HG03354 (cell line): ENCODE measurements around the gene CMTM3.
"Not testable (repeated sequence)": the region's sequence is repeated elsewhere in the genome, so short reads cannot be mapped to it uniquely, and the experiment has no call there.

Experiments used
- ATAC-seq: cut with Tn5 transposase; IDR thresholded peaks from one replicate; pipeline ENCODE4 v1.9.1; 2021; ENCODE audit warnings: mild to moderate bottlenecking; ENCODE audit not compliant: unreplicated experiment, poor library complexity, severe bottlenecking

The CMTM3 gene

DNA sequence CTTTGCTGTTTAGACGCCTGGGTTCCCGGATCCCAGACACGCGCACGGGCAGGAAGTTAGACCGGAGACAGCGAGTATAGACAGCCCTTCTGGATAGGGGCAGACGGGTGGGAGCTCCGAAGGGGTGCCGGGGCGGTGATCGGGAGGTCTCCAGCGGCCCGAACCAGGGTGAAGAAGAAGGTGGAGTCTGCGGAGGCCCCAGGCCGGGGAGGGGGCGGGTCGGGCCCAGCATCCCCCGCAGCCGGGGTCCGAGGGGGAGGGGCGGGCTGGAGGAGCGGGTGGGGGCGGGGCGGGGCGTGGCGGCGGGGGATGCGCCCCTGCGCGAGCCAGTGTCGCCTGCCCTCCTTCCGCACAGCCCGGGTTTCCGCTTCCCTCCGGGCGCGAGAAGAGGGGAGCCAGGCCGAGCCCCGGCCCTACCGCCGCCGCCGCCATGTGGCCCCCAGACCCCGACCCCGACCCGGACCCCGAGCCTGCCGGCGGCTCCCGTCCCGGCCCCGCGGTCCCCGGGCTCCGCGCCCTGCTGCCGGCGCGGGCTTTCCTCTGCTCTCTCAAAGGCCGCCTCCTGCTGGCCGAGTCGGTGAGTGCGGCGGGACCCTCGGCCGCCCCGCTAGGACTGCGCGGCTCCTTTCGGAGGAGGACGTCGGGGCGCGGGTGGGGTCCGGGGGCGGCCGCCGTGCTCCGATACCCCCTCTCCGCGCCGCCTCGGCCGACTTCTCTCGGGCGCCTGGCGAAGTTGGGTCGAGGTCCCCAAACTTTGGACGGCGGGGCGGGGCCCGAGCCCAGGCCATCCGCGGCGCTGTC lies at the start of gene CMTM3:
Gene CMTM3, plus strand, starts transcription at position 329 of the 801 bp plus-strand sequence. Its CDS starts 102 bp downstream, at position 431.
- peak; percentile 63 for ATAC-seq

- ATAC-seq, result no peak
Measured at GRCh38 chr16:66560107-66560506, 44.4 kb upstream of the CMTM3 start.

- no peak for ATAC-seq
Measured at GRCh38 chr16:66561381-66562080, 43.0 kb upstream of the CMTM3 start.

- no peak for ATAC-seq
Measured at GRCh38 chr16:66562409-66562808, 42.1 kb upstream of the CMTM3 start.

GRCh38 chr16:66562986-66563385 lies 41.5 kb upstream of the CMTM3 start:
- ATAC-seq, result no peak

DNA sequence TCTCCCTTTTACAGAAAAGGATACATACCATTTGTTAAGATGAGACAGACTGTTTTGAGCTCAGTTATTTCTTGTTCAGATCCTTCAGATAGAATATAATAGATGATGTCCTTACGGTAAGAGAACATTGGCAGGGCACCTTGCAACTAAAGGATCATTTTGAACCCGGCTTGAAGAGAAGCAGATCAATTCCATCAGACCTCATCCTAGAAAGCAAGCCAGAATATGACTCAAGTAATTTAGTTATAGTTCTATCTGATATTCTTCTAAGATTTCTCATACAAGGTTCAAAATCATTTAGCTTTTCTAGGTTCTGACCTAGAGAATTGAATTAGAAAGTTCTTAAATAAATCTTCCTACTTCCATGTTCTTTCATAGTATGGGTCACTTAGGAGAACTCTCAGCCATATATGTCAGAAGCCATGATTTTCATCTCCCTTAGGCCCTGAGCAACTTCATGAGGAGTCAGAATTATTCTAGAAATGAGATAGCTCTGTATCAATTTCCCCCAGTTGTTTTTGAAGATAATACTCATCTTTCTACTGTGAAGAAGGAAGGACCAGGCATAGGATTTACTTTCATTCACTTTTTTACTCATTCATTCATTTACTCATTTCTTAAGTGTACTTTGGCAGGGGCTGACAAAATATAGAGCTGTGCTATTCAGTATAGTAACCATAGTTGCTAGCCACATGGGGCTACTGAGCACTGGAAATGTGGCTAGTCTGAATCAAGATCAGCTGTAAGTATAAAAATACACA lies 40.8 kb upstream of the CMTM3 start:
- no peak for ATAC-seq

DNA sequence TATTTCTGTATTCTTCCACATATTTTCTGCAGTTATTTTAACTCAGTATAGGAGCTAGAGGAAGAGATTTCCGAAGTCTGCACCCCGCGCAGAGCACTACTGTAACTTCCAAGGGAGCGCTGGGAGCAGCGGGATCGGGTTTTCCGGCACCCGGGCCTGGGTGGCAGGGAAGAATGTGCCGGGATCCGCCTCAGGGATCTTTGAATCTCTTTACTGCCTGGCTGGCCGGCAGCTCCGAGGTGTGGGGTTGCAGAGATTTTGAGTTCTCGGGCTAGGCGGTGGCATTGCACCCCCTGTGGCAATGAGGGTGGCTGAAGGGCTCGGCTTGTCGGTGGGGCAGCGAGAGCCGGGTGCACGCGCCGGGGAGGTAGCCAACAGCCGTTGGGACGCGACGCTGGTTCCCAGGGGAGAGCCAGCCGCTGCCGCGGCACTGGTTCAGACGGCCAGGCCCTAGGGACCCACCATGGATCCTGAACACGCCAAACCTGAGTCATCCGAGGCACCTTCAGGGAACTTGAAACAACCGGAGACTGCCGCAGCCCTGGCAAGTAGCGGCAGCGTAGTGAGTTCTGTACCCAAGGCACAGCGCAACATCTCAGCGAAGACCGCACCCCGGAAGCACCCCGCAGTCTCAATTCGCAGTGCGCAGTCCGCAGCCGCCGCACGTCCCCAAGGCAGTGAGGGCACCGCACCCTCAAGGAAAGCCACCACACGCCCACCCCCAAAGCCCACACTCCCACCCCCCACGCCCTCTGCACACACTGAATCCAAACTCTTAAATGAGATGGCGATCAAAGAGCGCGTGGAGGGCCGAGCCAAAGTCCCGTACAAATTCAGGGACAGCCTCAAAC lies 38.2 kb upstream of the CMTM3 start, which contains the start of gene CMTM1:
Gene CMTM1, plus strand, starts transcription at position 389 of the 851 bp plus-strand sequence. Its CDS starts 75 bp downstream, at position 464.
- no peak for ATAC-seq

DNA sequence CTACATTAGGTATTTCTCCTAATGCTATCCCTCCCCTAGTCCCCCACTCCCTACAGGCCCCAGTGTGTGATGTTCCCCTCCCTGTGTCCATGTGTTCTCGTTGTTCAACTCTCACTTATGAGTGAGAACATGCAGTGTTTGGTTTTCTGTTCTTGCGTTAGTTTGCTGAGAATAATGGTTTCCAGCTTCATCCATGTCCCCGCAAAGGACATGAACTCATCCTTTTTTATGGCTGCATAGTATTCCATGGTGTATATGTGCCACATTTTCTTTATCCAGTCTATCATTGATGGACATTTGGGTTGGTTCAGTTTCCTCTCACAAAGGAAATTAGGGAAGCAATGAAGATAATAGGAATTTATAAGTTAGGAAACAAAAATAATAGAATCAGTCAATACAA lies 37.2 kb upstream of the CMTM3 start:
- not testable (repeated sequence) for ATAC-seq

DNA sequence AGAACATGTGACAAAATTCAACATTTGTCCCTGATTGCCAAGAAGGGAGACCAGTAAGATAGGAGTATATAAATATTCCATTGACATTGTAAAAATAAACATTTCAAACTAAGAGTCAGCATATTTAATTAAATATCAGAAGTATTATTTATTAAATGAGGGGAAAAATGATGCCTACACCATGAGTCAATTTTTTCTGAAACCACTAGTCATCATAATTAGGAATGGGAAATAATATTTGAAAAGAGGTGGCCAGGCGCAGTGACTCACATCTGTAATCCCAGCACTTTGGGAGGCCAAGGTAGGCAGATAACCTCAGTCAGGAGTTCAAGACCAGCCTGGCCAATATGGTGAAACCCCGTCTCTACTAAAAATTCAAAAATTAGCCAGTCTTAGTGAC lies 36.1 kb upstream of the CMTM3 start:
- no peak for ATAC-seq

DNA sequence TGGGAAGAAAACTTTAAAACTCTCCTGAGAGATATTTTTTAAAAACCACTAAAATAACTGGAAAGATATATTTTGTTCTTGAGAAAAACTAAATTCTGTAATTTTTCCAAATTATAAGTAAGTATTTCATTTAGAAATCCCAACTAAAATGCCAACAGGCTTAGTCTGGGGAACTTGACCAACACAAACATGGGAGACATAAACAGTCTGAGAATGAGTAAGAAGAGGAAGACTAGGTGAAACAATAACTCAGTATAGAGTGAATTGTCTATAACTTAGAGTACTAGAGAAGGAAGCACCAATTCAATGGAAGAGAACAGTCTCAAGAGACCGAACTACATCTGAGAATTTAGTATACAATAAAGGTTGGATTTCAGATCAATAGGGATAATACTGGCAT lies 35.4 kb upstream of the CMTM3 start:
- ATAC-seq, result no peak

DNA sequence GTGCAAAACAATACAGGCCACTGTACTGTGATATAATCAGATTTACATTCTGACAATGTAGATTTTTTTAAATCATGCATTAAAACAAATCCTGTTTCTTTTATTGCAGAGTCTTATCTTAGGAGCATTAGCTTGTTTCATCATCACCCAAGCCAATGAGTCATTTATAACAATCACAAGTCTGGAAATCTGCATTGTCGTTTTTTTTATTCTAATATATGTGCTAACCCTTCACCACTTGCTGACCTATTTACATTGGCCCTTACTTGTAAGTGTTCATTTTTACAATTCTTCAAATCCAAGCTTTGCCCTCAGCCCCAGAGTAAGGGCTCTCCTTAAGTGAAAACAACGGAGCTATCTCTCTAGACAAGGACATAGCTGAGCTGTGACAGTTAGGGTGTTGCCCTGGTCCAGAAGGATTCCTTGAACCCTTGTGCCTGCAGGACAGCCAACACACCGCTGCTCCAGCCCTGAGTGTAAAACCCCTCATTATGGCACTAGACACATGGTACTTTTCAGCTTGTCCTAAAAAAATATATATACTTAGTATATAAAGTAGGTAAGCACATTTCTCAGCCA lies 34.6 kb upstream of the CMTM3 start:
- ATAC-seq, result no peak

DNA sequence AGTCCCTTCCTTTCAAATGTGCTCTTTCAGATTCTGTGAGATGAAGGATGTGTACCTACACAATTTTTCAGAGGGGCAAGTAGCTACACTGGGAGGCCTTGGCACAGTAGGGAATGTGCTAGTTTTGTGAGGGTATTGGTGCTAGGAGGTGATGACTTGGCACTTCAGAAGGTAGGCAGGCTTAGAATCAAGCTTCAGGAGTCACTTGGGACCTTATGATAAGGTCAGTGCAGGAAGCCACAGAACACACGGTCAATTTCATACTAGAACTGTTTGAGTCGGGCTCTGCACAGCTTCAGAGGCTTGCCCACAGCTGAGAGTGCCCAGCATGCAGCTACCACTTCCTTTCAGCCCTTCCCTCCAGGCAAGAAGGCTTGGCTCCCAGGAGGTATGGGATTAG lies 32.1 kb upstream of the CMTM3 start:
- no peak for ATAC-seq

DNA sequence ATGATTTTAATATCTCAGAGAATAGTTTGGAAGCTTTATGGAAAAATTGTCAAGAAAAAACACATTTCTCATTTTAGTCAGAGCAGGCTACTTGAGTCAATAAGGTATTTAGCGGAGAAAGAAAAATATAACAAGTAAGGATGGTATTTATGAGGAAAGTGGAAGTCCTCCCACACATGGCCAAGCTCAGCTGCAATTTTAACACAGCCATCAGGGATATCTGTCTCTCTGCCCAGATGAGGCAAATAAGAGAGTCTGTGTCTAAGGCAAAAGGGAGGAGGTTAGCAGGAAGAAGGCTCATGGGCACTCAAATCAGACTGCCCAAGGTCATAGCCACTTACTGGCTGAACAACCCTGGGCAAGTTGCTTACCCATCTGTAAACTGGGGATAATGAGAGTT lies 30.4 kb upstream of the CMTM3 start:
- ATAC-seq, result no peak

DNA sequence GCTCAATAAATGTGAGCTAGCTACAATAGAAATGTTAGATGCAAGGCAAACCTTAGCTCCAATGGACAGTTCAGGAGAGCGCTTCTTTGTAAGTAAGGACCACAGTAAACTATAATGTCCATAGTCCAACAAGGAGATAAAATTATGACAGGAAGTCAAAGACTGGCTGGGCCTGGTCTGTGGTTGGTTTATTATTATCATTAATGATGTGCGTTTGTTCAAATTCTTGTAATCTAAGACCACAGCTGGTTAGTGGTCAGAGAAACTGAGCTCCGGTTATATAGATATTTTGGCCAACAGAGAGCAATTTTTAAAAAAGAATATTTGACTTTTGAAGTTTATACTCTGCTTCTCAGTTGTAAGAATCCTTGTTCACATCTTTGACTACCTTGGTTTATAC lies 30.0 kb upstream of the CMTM3 start:
- ATAC-seq, result no peak

GRCh38 chr16:66575060-66575459 lies 29.4 kb upstream of the CMTM3 start:
- no peak for ATAC-seq

DNA sequence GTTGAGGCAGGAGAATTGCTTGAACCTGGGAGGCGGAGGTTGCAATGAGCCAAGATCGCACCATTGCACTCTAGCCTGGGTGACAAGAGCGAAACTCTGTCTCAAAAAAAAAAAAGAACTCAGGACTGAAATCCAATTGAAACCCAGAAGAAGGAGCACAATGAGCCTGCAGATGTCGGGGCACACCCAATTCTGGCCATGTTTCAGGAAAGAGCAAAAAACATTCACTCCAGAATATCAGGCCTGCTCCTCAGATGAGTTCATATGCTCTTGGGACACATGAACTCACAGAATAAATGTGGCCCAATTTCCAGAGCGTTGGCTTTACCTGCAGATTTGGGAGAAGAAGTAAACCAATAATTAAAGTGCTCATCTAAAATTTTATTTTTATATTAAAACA lies 28.2 kb upstream of the CMTM3 start:
- ATAC-seq, result no peak

DNA sequence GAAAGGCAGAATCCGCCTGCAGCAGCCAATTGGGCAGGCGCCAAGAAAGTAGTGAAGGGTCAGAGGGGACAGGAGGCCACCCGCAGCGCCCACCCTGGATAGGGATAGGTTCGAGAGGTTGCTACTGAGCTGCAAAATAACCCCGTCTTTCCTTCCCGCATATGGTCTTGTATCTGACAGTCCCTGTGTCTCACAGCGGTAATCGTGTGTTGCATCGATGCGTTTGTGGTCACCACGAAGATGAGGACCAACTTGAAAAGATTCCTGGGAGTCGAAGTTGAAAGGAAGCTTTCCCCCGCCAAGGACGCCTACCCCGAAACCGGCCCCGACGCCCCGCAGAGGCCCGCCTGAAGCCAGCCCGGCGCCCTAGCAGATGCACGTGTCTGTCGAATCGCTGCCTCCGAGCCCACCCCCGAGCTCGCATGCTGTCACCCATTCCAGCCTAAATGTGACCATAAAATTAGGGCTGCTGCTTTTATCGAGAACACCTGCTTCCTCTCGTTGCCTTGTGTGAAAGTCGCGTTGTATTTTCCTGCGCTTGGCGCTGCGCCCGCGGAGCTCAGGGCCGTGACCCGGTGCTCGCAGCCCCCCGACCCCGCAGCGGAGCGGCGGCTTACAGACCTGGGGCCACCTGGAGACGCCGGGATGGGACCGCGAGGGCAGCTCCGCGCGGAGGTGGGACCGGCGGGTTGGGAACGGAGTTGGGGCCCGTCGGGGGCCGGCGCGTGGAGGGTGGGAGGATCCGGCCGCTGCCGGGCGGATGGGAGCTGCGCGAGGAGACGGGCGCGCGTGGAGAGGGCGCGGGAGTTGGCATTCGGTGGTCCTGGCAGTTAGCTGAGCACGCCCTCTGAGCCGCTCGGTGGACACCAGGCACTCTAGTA lies 25.6 kb upstream of the CMTM3 start, which contains the start of gene CMTM2:
Gene CMTM2, plus strand, starts transcription at position 813 of the 881 bp plus-strand sequence. CDS start 145 bp downstream, outside the sequence.
- ATAC-seq, result no peak

GRCh38 chr16:66580605-66581209 lies 23.8 kb upstream of the CMTM3 start:
- no peak for ATAC-seq
